Stimulated activated CD4-positive, alpha-beta T cell treated with anti-CD3 and anti-CD28 coated beads, Interleukin-15, amount 100 ng/mL, for 48 hours (primary cell): Measurements from ENCODE around the gene PTPRG.

Experiments
- DNase-seq, 2 donors: peaks; one replicate each; pipeline ENCODE4 v3.0.0-alpha.2; 2020; ENCODE audit warnings: low read depth in 2 of 2

Gene PTPRG

DNA sequence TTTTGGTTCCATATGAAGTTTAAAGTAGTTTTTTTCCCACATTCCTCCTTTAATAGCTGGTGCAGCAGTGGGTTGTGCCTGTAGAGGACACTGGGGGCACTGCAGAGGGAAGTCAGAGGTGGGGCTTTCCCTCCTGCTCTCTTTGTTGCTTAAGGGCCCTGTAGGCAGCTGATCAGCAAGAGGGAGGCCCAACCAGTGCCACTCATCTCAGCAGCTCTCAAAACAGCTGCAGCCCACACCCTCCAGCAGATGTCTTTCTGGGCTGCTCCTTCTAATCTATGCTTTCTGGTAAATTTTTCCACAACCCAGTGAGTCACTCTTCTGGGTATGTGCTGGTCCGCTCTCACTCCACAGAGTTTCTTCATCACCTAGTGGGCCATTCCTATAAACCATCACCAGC lies 548.2 kb downstream of the PTPRG start:
- DNase-seq = no peak

DNA sequence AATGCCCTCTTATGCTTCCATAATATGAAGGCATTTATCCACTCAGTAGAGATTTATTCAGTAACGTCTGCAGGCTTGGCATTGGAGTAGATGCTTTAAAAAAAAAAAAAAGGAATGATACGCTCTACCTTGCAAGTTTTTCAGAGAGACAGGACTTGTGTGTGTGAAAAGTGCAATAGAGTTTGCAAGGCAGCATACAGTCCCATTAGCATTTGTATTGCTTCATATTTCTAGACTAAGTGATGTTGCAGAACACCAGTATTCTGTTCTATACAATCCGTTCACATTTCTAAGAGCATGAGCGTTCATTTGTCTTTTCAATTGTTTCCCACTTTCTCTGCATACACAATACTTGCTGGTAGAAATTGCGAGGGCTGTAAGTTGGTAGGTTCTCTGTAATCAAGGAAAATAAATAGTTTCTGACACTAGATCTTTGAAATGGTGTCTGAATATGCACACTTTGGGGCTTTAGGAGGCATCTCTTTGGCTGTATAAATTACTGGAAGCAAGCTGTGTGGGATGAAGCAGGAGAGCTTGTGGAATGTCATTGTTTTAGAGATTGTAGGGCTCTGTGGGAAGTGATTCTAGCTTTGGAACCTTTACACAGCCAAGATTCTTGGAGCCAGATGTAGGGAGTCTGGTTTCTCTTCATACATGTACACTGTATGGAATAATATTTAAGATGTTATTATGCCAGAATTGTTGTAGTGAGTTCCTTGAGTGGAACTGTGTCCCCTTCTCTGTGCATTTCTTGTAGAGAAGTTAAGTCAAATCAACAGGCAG lies 549.3 kb downstream of the PTPRG start:
- no peak for DNase-seq

DNA sequence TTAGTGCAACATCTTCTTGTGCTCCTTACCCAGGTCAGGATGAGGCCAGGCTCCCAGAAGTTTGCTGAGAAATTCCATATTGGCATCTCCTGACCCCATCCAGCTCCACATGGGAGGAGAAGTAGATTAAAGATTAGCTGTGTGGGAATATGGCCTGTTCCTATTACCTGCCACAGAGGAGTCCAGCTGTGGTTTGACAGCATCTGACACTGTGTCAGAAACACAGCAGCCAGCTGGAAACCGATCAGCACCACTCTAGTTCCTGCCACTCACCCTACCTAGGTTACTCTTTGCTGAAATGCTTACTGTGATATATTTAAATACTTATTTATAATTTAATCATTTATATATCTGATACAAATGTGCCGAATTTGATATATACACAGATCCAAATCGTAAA lies 551.7 kb downstream of the PTPRG start:
- DNase-seq = no peak

DNA sequence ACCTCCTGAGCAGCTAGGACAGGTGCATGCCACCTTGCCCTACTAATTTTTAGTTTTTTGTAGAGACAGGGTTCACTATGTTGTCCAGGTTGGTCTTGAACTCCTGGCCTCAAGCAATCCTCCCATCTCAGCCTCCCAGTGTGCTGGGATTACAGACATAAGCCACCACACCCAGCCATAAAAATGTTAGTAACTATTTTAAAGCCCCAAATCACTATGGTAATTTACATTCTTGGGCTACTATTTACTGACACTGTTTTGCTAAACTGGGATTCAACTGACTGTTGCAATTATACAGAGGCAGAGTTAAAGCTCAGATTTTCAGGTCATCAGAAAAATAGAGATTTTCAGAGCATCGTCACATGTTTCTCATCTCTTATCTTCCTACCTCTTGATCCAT lies 553.4 kb downstream of the PTPRG start:
- DNase-seq = no peak

DNA sequence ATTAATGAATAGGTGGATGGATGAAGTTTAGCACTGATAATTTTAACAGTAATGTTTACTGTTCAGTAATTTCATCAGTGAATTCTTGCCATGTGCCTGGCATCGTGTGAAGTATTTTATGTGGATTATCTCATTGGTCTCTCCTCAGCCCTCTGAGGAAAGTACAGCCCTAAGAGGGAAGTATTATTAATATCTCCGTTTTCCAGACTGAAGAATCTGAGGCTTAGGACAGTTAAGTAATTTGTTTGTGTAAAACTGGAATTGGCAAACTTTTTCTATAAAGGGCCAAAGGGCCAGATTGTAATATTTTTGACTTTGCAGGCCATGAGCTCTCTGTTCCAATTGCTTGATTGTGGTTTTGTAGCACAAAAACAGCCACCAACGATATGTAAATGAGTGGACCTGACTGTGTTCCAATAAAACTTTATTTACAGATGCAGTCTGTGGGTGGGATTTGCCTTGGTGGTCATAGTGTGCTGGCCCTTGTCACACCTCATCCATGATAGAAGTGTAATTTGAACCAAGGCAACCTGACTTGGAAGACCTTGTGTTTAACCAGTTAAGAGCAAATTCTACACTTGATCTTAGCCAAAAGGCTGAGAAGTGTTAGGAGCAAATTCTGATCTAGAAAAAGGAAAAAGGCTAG lies 556.7 kb downstream of the PTPRG start:
- DNase-seq = no peak

DNA sequence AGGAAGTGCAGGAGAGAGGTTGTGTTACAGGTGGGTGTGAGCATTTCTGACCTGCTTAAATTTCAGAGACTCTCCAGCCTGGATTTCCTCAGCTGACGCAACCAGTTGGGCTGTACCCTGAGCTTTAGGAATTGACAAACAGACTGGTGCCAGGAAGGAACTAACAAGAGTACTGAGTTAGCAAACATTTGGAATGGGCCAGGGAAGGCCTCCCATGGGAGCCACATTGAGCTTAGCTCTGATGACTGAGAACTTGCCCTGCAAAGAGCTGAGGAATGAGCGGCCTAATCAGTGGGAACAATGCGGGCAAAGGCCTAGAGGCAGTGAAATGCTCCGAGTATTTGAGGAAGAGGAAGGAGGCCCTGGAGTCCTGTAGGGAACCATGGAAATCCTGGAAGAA lies 557.8 kb downstream of the PTPRG start:
- no peak for DNase-seq

DNA sequence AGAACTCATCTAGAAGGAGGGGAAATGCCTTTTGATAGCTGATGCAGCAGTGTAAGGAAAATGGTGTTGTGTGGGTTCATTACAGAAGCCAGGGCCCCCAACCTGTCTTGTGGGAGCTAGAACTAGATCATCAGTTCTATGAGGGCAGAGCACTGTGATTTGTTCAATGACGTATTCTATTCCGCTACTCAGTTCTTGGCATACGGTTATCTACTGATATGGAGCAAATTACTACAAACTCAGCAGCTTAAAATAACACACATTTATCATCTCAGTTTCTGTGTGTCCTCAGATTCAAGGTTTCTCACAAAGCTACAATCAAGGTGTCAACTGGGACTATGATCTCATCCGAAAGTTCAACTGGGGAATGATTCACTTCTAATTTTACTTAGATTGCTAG lies 561.4 kb downstream of the PTPRG start:
- no peak for DNase-seq

DNA sequence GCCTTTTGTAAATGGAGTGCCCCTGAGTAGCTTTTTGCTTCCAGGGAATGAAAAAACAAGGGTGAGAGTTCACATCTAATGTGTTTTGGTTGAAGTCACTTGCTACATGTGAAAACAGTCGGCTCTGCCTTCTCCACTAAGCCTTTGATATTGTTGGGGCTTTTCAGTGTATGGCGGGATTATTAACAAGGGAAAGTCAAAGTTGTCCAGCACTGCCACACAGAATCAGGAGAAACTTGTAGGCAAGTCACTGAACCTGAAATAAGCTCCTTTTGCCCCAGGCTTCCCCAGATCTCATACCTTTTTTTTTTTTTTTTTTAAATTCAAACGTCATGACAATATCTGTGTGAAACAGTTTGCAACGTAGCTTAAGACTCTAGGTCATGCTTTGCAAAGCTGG lies 564.0 kb downstream of the PTPRG start:
- no peak for DNase-seq

DNA sequence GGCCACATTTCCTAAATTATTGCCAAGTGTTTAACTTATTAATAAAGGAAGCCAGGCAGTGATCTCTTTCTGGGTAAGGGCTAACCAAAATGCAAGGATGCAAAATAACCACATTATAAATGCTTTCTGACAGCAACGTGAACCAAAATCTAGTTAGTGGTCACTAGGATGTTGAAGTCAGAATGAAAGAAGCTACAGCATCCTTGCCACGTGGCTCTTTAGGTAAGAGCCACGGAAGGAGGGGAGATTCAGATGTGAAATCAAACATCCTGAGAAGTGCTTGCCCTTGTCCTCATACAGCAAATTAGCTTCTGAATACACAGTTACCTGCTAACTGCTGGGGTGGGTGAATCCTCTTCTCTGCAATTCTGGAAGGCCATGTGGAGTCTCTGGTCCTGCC lies 565.7 kb downstream of the PTPRG start:
- no peak for DNase-seq

DNA sequence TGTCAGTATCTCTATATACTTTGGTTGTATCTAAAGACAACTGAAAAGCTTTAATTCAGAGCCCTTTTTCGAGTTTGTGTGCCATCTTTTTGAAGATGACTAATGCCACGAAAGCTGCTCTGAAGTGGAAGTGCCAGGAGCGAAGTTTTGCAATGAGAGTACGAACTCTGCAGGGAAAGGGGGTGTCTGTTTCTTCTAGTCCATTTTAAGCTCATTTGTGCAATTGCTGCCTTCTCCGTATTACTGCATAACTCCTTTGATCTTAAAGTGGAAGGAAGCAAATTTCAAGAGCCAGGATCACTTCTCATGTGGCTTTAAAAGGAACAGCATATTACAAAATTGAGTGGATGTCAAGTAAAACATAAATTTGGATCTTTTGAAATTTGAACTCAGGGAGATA lies 566.7 kb downstream of the PTPRG start:
- DNase-seq = no peak

DNA sequence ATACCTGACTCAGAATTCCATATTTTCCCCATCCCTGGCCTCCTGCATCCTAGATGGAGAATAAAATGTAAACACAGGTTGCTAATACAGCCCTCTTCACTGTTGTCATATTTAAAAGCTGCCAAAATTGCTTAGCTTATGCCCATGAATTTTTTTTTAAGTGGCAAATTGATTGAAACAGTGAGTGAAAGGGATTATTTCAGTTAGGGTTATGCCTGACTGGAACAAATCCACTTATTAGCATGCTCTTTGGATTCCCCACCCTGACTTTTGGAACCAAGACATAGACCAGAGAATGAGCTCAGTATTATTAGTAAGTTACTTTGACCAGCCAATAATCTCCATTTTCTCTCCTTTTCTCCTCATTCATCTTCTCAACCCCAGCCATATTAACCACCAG lies 567.3 kb downstream of the PTPRG start:
- no peak for DNase-seq

DNA sequence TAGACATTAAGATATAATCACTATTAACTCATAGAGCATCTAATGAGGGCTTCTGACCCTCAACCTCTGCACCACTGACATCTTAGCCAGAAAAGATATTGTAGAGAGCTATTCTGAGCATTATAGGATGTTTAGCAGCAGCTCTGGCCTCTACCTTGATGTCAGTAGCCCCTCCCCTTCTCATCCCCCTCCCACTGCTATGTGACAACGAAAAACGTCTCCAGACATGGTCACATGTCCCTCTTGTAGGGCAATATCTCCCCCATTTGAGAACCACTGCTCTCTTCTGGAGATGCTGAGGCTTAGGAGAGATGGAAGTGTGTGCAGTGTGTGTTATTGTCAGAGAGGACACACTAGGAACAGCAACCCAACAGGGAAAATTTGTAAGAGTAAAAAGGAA lies 569.7 kb downstream of the PTPRG start:
- no peak for DNase-seq

DNA sequence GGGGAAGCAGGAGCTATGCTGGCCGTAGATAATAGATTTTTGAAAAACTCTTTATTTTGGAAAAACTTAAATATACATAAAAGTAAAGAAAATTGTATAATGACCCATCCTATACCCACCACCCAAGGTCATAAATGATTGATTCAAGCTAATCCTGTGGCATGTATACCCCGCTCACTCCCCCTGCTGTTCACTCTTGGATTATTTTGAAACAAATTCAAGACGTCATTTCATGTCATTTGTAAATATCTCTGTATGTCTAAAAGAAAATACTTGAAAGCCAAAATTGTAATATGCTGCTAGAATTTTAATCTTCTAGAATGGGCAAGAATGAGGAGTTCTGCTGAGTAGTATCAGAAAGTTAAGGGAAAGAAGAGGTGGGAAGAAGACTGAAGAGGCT lies 570.2 kb downstream of the PTPRG start:
- no peak for DNase-seq

DNA sequence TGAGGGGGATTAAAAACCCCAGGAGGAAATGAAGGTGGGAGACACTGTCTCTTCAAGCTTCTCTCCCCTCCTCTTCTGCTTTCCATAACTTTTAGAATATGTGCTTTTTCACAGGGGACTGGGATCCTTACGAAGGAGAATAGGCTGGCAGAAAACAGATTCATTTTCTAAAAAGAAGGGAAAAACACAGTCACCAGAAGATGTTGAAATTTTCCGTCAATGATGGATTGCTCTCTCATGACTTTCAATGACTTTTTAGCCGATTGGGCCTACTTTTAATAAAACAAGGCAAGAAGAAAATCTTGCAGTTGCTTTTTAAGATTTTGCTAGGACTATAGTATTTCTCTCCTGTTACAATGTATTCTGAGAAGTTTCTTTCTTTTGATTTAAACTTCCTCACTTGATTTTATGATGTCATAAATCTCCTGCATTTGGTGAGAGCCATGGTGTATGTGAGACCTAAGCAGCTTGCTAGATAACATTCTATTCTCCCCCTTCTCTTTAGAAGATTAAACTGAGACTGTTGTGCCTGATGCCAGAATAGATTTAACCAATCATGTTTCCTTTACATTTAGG lies 570.7 kb downstream of the PTPRG start:
- no peak for DNase-seq

DNA sequence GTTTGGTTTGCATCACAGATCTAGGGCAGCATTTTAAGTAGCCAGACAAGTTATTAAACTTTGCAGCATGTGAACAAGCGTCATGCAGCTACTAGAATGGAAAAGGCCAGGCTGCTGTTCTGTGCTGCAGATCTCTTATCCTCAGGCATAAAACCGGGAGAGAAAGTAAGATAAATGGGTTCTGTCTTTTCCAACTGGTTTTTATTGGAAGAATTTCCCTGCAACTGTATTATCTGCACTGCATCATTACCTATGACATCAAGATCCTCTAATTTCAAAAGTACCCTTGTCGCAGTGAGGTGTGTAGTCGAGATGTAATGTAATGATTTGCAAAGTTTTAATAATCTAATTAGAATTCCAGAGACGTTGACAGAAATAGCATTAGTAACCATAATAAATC lies 571.6 kb downstream of the PTPRG start:
- no peak for DNase-seq

DNA sequence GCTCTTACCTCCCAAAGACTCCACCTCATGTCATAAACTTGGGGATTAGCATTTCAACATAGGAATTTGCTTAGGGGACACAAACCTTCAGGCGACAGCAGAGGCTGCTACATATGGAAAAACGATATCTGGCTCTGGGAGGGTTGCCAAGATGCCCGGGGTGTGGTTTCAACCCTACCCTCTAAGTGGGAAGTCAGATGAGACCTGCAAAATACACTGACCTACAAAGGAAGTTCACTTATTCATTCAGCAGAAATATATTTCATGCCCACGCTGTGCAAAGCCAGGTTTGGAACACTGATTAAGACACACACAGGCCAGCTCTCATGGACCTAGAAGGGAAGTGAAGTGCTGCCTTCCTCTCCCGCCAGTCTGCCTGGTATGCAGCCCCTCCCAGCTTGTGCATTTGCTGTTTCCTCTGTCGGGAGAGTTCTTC lies 572.7 kb downstream of the PTPRG start:
- DNase-seq = no peak

DNA sequence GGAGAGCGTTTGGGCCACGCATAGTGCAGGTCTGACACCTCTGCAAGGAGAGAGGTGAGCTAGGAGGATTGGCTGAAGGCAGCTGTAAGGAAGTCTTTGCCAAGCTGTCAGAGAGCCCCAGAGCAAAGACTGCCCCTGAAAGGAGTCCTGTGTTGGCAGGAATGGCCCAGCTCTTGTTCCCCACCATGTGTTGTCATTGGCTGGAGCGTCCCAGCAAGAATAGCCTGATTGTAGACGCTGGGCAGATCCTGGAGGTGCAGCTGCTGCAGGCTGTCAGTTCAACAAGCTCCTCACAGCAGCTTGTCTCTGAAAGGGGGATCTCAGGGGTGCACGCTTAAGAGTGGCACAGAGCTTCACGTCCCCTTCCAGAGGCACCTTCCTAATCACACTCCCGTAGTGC lies 574.4 kb downstream of the PTPRG start:
- no peak for DNase-seq

DNA sequence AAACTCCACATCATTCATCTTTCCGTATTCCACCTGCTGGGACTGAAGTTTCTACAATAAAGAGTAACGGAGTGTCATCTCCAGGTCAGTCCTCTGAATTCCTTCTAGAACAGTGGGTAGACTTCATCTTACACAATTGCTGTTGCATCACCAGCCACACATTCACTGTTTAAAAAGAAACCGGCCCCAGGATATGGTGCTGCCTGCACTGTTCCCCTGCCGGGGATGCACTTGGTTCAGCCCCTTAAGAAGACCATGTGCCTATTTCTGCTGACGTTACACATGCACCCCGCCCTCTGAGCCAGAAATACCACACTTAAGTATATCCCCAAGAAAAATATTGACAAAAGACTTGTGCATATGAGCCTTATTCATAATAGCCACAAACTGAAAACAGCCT lies 578.6 kb downstream of the PTPRG start:
- no peak for DNase-seq

DNA sequence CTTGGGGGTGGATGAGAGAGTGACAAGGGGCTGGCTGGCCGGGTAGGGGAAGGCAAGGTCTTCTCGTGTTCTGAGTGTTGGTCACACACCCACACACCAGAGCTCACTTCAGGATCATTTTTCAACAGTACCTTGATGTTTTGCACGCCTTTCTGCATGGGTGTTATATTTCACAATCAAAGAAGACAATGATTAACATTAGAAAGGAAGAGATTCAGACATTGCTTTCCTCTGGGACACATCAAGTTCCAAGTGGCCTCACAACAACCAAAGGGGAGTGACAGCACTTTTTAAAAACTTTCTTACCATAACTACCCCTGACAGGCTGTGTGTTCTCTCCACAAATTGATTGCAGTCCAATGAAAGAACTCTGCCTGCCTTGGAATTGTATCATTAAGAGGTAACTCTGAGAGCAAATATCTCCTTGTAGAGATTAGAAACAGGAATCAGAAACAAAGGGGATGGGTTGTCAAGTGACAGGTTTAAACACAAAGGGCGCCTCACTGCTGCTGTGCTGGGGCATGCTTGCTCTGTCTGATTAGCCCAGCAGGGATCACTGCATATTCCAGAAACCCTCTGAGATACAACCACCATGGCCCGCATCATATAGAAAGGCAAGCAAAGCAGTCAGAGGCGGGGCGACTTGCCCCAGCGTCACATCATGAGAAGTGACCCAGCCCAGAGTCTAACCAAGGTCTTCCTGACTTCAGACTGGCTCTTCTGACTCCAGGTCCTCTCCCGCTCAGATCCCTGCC lies 581.1 kb downstream of the PTPRG start:
- DNase-seq = no peak

DNA sequence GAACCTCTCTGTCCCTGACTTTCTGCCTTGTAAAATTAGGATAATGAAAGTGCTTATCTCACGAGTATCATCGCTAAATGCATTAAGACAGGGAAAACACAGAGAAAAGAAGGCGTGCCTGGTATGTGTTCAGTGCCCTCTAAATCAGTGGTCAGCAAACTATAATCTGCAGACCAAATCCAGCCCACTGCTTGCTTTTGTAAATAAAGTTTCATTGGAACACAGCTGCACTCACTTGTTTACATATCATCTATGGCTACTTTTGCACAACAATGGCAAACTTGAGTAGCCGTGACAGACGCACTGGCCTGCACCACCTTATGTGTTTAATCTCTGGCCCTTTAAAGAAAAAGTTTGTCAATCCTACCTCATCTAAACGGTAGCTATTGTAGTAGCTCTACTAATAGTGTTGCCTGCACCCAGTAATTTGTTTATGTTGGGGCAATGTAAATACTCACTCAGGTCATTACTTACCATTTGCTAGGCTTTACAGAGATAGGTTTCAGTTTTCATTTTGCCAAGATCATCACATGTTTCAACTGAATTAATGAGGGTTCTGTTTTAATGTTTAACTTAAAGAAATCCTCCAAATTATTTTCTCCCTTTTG lies 582.6 kb downstream of the PTPRG start:
- no peak for DNase-seq

DNA sequence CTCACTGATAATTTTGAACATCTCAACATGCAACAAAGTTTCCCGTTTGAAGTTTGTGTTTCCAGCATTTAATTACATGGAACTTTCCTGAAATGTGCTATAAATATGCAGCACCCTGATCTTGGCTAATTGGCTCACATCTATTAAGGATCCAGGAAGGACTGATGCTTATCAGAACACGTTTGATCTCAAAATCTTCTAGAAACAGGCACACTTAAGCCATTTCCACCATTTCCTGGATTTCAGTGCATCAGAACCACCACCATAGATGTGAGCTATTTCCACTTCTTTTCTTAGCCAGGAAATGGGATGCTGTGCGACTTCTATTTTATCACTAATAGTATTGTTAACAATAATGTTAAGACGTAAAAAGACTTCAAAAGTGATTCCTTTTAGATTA lies 583.1 kb downstream of the PTPRG start:
- no peak for DNase-seq

DNA sequence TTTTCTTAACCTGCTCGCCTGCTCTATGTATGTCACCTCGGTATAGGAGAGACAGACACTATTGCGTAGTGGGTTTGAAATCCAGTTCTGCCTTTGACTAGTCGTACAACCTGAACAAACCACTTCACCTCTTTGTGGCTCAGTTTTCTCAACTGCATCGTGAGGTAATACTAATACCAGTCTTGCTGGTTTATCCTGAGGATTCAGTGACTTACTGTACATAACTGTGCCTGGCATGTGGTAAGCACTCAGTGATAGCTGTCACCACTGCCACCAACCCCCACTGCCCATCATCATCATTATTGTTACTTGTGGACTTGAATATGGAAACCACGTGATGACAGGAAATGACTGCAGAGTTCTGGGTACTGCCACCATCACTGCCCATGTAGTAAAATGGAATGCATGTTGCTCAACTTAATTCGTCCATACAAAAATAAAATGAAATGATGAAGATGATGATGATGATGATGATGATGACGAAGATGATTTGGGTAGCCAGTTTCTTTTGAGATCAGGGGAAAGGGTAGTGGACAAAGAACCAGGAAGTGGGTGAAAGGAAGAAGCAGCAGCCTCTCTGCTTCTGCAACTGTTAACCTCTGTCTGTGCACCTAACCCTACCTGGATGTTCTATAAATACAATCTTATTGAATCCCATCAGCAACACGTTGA lies 583.9 kb downstream of the PTPRG start:
- DNase-seq = no peak
